WERI-Rb-1 (cell line): ENCODE measurements around the gene ABR.
A peak's percentile ranks its signal among the peaks of the same experiment; 100 is the strongest.

Source experiments
- DNase-seq: peaks from one replicate; pipeline ENCODE4 v3.0.0-alpha.2; 2020
- H3K27ac ChIP-seq: fragments of 250-450 bp; sonication (Bioruptor Pico); 2 replicates; pipeline ENCODE4 v1.5.1; 2020; ENCODE audit warnings: mild to moderate bottlenecking, moderate library complexity
- H3K27me3 ChIP-seq: fragments of 250-450 bp; sonication (Bioruptor Pico); 2 replicates; pipeline ENCODE4 v1.5.1; 2021; ENCODE audit warnings: mild to moderate bottlenecking, low read depth, moderate library complexity; ENCODE audit not compliant: insufficient read depth, severe bottlenecking
- H3K36me3 ChIP-seq: fragments of 250-450 bp; sonication (Bioruptor Pico); 2 replicates; pipeline ENCODE4 v1.5.1; 2020; ENCODE audit warnings: mild to moderate bottlenecking, moderate library complexity
- H3K4me3 ChIP-seq: 2 replicates; pipeline ENCODE4 v1.5.1; 2011; ENCODE audit warnings: low read depth, mild to moderate bottlenecking, control low read depth, low read length
- H3K9me3 ChIP-seq: fragments of 250-450 bp; sonication (Bioruptor Pico); 2 replicates; pipeline ENCODE4 v1.5.1; 2021; ENCODE audit warnings: mild to moderate bottlenecking, moderate library complexity; ENCODE audit not compliant: severe bottlenecking
- TF ChIP-seq, protein P1 (sequence below): IDR thresholded peaks from 2 replicates; pipeline ENCODE4 v1.5.1; 2011; ENCODE audit warnings: low read depth, mild to moderate bottlenecking, control low read depth, inconsistent platforms, low read length

Gene ABR

GRCh38 chr17:1037238-1037879 lies 142.4 kb downstream of the ABR start:
- TF ChIP-seq, protein P1, sequence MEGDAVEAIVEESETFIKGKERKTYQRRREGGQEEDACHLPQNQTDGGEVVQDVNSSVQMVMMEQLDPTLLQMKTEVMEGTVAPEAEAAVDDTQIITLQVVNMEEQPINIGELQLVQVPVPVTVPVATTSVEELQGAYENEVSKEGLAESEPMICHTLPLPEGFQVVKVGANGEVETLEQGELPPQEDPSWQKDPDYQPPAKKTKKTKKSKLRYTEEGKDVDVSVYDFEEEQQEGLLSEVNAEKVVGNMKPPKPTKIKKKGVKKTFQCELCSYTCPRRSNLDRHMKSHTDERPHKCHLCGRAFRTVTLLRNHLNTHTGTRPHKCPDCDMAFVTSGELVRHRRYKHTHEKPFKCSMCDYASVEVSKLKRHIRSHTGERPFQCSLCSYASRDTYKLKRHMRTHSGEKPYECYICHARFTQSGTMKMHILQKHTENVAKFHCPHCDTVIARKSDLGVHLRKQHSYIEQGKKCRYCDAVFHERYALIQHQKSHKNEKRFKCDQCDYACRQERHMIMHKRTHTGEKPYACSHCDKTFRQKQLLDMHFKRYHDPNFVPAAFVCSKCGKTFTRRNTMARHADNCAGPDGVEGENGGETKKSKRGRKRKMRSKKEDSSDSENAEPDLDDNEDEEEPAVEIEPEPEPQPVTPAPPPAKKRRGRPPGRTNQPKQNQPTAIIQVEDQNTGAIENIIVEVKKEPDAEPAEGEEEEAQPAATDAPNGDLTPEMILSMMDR: no peak
- Histone ChIP-seq H3K27me3 (no peaks in the 10 kb centered on the region), H3K4me3 (no peak overlapping the region), H3K27ac (peak overlapping the region; percentile 93), H3K36me3 (peaks cover 18% of the 10 kb centered on the region), H3K9me3 (no peaks in the 10 kb centered on the region)
- DNase-seq: no peak

DNA sequence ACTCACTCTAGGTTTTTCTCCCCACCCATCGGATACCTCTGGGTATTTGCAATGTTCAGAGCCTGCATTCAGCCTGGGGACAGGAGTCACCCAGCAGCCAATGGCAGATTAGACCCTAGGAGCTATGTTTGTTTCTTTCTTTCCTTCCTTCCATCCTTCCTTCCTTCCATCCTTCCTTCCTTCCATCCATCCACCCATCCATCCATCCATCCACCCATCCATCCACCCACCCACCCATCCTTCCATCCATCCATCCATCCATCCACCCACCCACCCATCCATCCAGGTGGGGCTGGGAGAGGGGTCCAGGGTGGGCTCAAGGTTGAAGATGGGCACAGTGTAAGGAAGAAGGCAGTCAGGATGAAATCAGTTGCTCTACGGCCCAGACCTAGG lies 142.9 kb downstream of the ABR start:
- TF ChIP-seq, protein P1: no peak
- H3K9me3 ChIP-seq: no peaks in the 10 kb centered on the region
- H3K4me3 ChIP-seq: no peak overlapping the region
- no peaks in the 10 kb centered on the region for H3K27me3 ChIP-seq
- H3K36me3 ChIP-seq: peaks cover 17% of the 10 kb centered on the region
- DNase-seq: no peak
- peak overlapping the region; percentile 93 for H3K27ac ChIP-seq

DNA sequence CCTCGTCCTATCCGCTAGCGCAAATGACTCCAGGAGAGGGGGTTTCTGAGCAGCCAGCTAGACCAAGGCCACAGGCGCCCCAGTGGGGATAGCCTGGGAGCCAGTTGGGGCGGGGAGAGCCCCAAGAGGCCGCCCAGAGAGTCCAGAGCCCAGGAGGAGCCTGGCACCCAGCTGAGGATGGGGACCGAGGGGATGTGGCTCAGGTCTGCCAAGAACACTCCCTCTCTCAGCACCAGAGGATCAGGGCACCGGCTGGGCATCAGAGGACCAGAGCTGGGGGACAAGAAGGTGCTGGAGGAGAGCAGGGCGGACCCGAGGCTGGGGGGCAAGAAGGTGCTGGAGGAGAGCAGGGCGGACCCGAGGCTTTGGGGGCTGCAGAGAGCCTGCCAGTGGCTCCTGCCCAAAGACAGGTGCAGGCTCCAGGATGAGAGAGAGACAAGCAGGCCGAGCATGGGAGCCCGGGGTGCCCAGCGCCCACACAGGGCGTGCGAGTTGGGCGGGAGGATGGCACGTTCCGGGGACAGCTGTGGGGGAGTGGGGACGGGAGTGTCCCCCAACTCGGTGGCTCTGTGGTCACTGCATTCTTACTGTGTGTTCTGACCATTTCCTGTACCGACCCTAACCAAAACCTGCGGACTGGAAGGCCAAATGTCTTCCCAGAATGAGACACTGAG lies 143.5 kb downstream of the ABR start:
- TF ChIP-seq, protein P1: no peak
- Histone ChIP-seq H3K9me3 (no peaks in the 10 kb centered on the region), H3K4me3 (no peak overlapping the region; the same call in 1 of the 2 replicates), H3K27me3 (no peaks in the 10 kb centered on the region), H3K36me3 (peaks cover 16% of the 10 kb centered on the region), H3K27ac (peak overlapping the region; percentile 93)
- no peak for DNase-seq

DNA sequence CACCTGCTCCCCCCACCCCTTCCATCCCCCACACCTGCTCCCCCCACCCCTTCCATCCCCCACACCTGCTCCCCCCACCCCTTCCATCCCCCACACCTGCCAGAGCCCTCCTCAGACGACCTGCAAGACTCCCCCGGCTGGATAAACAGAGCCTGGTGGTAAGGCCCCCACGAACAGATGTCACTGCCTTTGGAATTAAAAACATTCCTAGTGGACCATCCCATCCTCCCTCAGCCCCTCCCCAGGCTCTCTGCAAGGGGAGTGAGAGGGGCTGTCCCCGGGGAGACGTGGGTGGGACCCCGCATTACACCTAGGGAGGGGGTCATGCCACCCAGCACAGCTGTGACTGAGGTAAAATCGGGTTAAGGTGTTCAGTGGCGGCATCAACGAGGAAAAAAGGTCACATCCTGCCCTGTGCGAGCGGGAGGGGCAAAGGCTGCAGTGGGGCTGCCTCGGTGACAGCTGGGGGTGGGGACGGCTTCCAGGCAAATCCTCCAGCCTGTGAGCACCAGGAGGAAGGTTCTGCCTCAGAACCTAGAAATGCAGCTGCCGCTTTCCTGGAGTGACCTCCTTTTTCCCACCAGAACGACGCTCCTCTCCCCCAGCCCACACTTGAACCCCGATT lies 144.1 kb downstream of the ABR start:
- peak; percentile 94 for DNase-seq
- Histone ChIP-seq H3K27me3 (no peaks in the 10 kb centered on the region), H3K36me3 (peaks cover 10% of the 10 kb centered on the region), H3K9me3 (no peaks in the 10 kb centered on the region), H3K4me3 (peak overlapping the region; percentile 13; the same call in 1 of the 2 replicates), H3K27ac (peak overlapping the region; percentile 93)
- TF ChIP-seq, protein P1: no peak

- Histone ChIP-seq H3K36me3 (peaks cover 9% of the 10 kb centered on the region), H3K9me3 (no peaks in the 10 kb centered on the region), H3K27ac (no peak overlapping the region), H3K27me3 (no peaks in the 10 kb centered on the region), H3K4me3 (no peak overlapping the region)
- DNase-seq: peak; percentile 44
- TF ChIP-seq, protein P1: no peak
These were observed 145.1 kb downstream of the ABR start for GRCh38 chr17:1034652-1035210.
